ENCODE measurements around the gene HDDC3. TPM values are rescaled to one million over a fixed set of nuclear protein-coding genes. Genes with fewer than 3 reads are reported as not detected.

The HDDC3 gene
- total and polyA plus RNA-seq, 9 of the 15 experiments (the other 6 are each of a cell fraction or from before 2014, with no cell fraction given) = 14.9 to 55.8 (median 36.9) TPM

DNA sequence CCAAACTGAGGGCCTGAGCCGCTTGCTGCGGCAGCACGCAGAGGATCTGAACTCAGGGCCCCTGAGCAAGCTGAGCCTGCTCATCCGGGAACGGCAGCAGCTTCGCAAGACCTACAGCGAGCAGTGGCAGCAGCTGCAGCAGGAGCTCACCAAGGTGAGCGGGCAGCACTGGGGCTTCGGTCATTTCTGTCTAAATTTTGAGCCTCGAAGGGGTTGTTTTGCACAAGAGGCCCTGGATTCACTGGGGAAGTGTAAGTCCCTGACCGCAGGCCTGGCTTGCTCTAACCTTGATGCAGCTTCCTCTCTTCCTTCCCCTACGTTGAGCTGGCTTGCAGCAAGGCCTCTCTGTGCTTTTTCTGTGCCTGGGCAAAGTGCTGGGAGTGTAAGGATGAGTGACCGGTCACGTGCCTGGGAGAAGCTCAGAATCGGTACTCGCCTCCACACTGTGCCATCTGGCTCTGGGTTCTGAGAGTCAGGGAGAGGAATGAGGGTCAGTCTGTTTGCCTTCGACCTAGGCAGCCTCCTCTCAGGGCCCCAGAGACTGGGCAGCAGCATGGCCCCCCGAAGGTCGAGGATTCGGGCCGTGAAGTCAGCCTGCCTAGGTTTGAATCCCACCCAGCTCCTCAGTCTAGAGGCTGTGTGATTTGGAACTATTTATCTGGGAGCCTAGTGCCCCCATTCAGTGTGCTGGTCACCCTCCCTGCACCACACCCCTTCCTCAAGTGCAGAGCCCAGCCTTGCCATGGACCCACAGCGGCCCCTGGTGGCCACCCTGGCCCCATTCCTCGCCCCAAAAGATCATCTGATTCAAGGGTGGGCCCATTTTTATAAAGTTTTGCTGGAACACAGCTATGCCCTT lies 46.7 kb downstream of the HDDC3 start (continued):
- TF ChIP-seq, protein P1, sequence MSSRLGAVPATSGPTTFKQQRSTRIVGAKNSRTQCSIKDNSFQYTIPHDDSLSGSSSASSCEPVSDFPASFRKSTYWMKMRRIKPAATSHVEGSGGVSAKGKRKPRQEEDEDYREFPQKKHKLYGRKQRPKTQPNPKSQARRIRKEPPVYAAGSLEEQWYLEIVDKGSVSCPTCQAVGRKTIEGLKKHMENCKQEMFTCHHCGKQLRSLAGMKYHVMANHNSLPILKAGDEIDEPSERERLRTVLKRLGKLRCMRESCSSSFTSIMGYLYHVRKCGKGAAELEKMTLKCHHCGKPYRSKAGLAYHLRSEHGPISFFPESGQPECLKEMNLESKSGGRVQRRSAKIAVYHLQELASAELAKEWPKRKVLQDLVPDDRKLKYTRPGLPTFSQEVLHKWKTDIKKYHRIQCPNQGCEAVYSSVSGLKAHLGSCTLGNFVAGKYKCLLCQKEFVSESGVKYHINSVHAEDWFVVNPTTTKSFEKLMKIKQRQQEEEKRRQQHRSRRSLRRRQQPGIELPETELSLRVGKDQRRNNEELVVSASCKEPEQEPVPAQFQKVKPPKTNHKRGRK (tag; IDR thresholded peaks at IDR 0.05) = no peak
- TF ChIP-seq SOX6 (IDR thresholded peaks at IDR 0.05) (peak; percentile 26; the same call in 1 of the 2 replicates), TBL1XR1 (IDR thresholded peaks at IDR 0.05; ENCODE audit: low read length in 2 of 2) (no peak), HNRNPL (IDR thresholded peaks at IDR 0.05; ENCODE audit: low read depth, low read length) (no peak), SIN3B (IDR thresholded peaks at IDR 0.05; ENCODE audit: low read depth) (no peak), ZNF699 (CRISPR knock-in tag; IDR thresholded peaks at IDR 0.05; ENCODE audit: insufficient replicate concordance) (no peak), SP1 (CRISPR knock-in tag; IDR thresholded peaks at IDR 0.05) (no peak; the same call in 1 of the 2 replicates), TARDBP (IDR thresholded peaks at IDR 0.05) (0 out of 2 replicates have a peak, but pooled peaks have one; percentile 50), ZSCAN32 (CRISPR knock-in tag; IDR thresholded peaks at IDR 0.05) (0 out of 2 replicates have a peak, but pooled peaks have one; percentile 35), CHD2 (IDR thresholded peaks at IDR 0.05; ENCODE audit: low read depth, low read length) (no peak), ZEB2 (IDR thresholded peaks at IDR 0.05) (no peak), GTF2A2 (tag; IDR thresholded peaks at IDR 0.05) (no peak), PBX2 (CRISPR knock-in tag; IDR thresholded peaks at IDR 0.05; ENCODE audit: low read depth) (no peak), PBX2 (tag; conservative IDR thresholded peaks at IDR 0.05; ENCODE audit: low read depth) (no peak), NR1H2 (CRISPR knock-in tag; IDR thresholded peaks at IDR 0.05) (no peak), BHLHE40 (IDR thresholded peaks at IDR 0.05; ENCODE audit: low read length) (no peak), ZNF24 (IDR thresholded peaks at IDR 0.05) (peak; percentile 60; the same call in 1 of the 2 replicates), NFIX (CRISPR knock-in tag; IDR thresholded peaks at IDR 0.05; ENCODE audit: low read depth) (no peak), GATAD2B (IDR thresholded peaks at IDR 0.05; ENCODE audit: borderline replicate concordance) (no peak), KDM5B (IDR thresholded peaks at IDR 0.05; ENCODE audit: insufficient replicate concordance, low read depth, low read length) (no peak), ZNF655 (CRISPR knock-in tag; IDR thresholded peaks at IDR 0.05) (no peak), HDAC8 (tag; IDR thresholded peaks at IDR 0.05) (no peak), MXI1 (IDR thresholded peaks at IDR 0.05; ENCODE audit: low read depth, low read length) (no peak)
